ENCODE measurements around the gene EPS8.

The EPS8 gene

GRCh38 chr12:15731940-15732339 lies 57.2 kb downstream of the EPS8 start:
- TF ChIP-seq FOXP2 (optimal IDR thresholded peaks at IDR 0.05; ENCODE audit: borderline replicate concordance, extremely low read depth, extremely low read length, insufficient read depth) (no peak), TAF1 (IDR thresholded peaks at IDR 0.05; ENCODE audit: borderline replicate concordance, insufficient read depth, low read length) (no peak), SIN3A (IDR thresholded peaks at IDR 0.05; ENCODE audit: borderline replicate concordance, insufficient read depth, low read length) (no peak), POLR2AphosphoS5 (IDR thresholded peaks at IDR 0.05; ENCODE audit: low read depth, low read length) (no peak)
- TF ChIP-seq, protein P1, sequence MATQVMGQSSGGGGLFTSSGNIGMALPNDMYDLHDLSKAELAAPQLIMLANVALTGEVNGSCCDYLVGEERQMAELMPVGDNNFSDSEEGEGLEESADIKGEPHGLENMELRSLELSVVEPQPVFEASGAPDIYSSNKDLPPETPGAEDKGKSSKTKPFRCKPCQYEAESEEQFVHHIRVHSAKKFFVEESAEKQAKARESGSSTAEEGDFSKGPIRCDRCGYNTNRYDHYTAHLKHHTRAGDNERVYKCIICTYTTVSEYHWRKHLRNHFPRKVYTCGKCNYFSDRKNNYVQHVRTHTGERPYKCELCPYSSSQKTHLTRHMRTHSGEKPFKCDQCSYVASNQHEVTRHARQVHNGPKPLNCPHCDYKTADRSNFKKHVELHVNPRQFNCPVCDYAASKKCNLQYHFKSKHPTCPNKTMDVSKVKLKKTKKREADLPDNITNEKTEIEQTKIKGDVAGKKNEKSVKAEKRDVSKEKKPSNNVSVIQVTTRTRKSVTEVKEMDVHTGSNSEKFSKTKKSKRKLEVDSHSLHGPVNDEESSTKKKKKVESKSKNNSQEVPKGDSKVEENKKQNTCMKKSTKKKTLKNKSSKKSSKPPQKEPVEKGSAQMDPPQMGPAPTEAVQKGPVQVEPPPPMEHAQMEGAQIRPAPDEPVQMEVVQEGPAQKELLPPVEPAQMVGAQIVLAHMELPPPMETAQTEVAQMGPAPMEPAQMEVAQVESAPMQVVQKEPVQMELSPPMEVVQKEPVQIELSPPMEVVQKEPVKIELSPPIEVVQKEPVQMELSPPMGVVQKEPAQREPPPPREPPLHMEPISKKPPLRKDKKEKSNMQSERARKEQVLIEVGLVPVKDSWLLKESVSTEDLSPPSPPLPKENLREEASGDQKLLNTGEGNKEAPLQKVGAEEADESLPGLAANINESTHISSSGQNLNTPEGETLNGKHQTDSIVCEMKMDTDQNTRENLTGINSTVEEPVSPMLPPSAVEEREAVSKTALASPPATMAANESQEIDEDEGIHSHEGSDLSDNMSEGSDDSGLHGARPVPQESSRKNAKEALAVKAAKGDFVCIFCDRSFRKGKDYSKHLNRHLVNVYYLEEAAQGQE (IDR thresholded peaks at IDR 0.05; ENCODE audit: insufficient read depth in 1 of 2, low read depth in 2 of 2, low read length in 2 of 2): no peak

DNA sequence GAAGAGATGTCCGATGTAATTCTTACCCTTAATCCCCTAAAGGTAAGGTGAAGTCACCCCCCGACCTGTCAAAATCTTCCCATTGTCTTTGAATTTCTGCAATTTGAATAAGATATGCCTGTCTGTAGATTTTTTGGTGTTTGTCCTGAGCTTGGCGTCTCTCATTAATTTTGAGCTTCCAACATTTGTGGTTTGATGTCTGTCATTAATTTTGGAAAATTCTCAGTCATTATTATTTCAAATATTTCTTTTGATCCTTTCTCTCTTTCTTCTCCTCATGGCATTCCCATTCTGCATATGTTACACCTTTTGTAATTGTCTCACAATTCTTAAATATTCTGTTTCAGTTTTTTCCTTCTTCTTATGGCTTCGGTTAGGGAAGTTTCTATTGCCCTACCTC lies 60.1 kb downstream of the EPS8 start:
- TF ChIP-seq, protein P1 (IDR thresholded peaks at IDR 0.05; ENCODE audit: insufficient read depth in 1 of 2, low read depth in 2 of 2, low read length in 2 of 2): no peak
- TF ChIP-seq POLR2AphosphoS5 (IDR thresholded peaks at IDR 0.05; ENCODE audit: low read depth, low read length): no peak
- TF ChIP-seq TAF1 (IDR thresholded peaks at IDR 0.05; ENCODE audit: borderline replicate concordance, insufficient read depth, low read length): no peak
- TF ChIP-seq SIN3A (IDR thresholded peaks at IDR 0.05; ENCODE audit: borderline replicate concordance, insufficient read depth, low read length): no peak
- no peak for TF ChIP-seq FOXP2 (optimal IDR thresholded peaks at IDR 0.05; ENCODE audit: borderline replicate concordance, extremely low read depth, extremely low read length, insufficient read depth)

DNA sequence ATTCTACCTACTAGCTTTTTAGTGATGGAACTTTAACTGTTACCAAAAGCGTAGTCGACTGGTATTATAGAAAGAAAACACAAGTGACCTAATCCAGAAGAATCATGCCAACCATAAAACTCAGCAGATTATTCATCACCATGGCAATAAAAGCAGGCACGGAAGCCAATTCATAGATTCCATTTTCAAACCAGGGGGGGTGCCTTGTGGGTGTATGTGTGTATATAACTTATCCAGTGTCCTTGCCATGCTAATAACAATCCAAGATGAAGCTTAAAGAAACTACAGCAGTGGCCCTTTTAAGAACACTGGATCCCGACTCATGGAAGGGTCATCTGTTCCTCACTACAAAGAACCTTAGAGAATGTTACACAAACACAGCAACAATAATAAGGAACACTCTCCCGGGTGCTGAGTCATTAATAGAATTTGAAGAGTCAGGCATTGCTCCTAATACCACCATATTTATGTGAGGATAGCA lies 61.0 kb downstream of the EPS8 start:
- TF ChIP-seq, protein P1 (IDR thresholded peaks at IDR 0.05; ENCODE audit: insufficient read depth in 1 of 2, low read depth in 2 of 2, low read length in 2 of 2): no peak
- TF ChIP-seq SIN3A (IDR thresholded peaks at IDR 0.05; ENCODE audit: borderline replicate concordance, insufficient read depth, low read length): no peak
- TF ChIP-seq FOXP2 (optimal IDR thresholded peaks at IDR 0.05; ENCODE audit: borderline replicate concordance, extremely low read depth, extremely low read length, insufficient read depth): no peak
- TF ChIP-seq POLR2AphosphoS5 (IDR thresholded peaks at IDR 0.05; ENCODE audit: low read depth, low read length): no peak
- no peak for TF ChIP-seq TAF1 (IDR thresholded peaks at IDR 0.05; ENCODE audit: borderline replicate concordance, insufficient read depth, low read length)

DNA sequence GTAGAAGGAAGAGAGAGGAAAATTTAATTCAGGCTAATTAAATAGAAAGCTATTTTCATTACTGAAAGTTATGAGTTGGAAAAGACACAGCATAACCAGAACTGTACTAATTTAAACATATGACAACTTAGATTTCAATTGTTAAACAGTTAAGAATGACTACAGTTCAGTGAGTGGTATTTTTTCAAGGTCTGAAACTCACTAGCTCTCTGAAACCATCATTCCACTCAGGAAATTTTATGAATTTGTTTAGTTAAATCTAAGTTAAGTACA lies 62.4 kb downstream of the EPS8 start:
- TF ChIP-seq, protein P1 (IDR thresholded peaks at IDR 0.05; ENCODE audit: insufficient read depth in 1 of 2, low read depth in 2 of 2, low read length in 2 of 2): no peak
- TF ChIP-seq SIN3A (IDR thresholded peaks at IDR 0.05; ENCODE audit: borderline replicate concordance, insufficient read depth, low read length) (no peak), FOXP2 (optimal IDR thresholded peaks at IDR 0.05; ENCODE audit: borderline replicate concordance, extremely low read depth, extremely low read length, insufficient read depth) (no peak), TAF1 (IDR thresholded peaks at IDR 0.05; ENCODE audit: borderline replicate concordance, insufficient read depth, low read length) (no peak), POLR2AphosphoS5 (IDR thresholded peaks at IDR 0.05; ENCODE audit: low read depth, low read length) (no peak)

Data from PFSK-1 (cell line).